HCT116 (cell line): Measurements from ENCODE around the gene DCHS1. TPM values are rescaled to one million over a fixed set of nuclear protein-coding genes. Genes with fewer than 3 reads are reported as not detected.

ENCODE experiments used
- ATAC-seq: fragments of 200-7000 bp; cut with Tn5 transposase; 2 replicates; pipeline ENCODE4 v1.9.1; 2020; ENCODE audit warnings: mild to moderate bottlenecking, moderate library complexity
- BruUV-seq: library from RNA; stranded (reverse); fragments of 400-500 nt; replicated peaks from 2 replicates; lab custom pipeline; 2021; lab: Mats Ljungman, UMichigan
- CTCF ChIA-PET: fragments of 300-600 bp; sonication (Branson Sonifier 250); formaldehyde crosslinking; loops from one replicate; lab custom pipeline; 2021; ENCODE audit warnings: antibody characterized with exemption; lab: Charles Lee
- POLR2A ChIA-PET: fragments of 300-600, 350-600 bp; sonication (Branson Sonifier 250); formaldehyde crosslinking; loops from one replicate; lab custom pipeline; 2021; ENCODE audit warnings: antibody characterized with exemption; lab: Charles Lee
- RAD21 ChIA-PET, 2 experiments: fragments of 300-600 bp; sonication (Branson Sonifier 250); formaldehyde crosslinking; loops; one replicate each; lab custom pipeline; 2023; ENCODE audit warnings: low total read pairs in 2 of 2; ENCODE audit not compliant: uncharacterized antibody in 2 of 2, unreplicated experiment in 2 of 2, low non-redundant PET in 1 of 2; lab: Charles Lee
- DNase-seq: peaks from one replicate; pipeline ENCODE4 v3.0.0-alpha.2; 2010; ENCODE audit warnings: low read depth, low spot score
- H2AFZ ChIP-seq: fragments of 200-600 bp; shearing (Covaris generic), sonication (generic); 2 replicates; pipeline ENCODE4 v1.6.1; 2017; ENCODE audit warnings: low read depth, mixed run types, mixed read lengths, antibody characterized with exemption, low read length; ENCODE audit not compliant: poor library complexity, severe bottlenecking
- H3K27ac ChIP-seq: 2 replicates; pipeline ENCODE4 v1.5.1; 2012; ENCODE audit warnings: low read depth, low read length
- H3K27me3 ChIP-seq: fragments of 200-600 bp; sonication (generic); 2 replicates; pipeline ENCODE4 v1.6.1; 2016; ENCODE audit warnings: mixed run types, low read length, mixed read lengths; ENCODE audit not compliant: insufficient read depth
- H3K36me3 ChIP-seq, 2 experiments: fragments of 200-500 bp in 1 of 2; fragments of 200-600 bp in 1 of 2; sonication (Bioruptor generic) in 1 of 2; sonication (generic) in 1 of 2; 2 replicates each; pipeline versions ENCODE4 v1.5.1 to v1.6.1; 2014 to 2016; ENCODE audit warnings: low read length in 2 of 2, inconsistent platforms in 1 of 2, mixed read lengths in 1 of 2, mixed run types in 1 of 2; ENCODE audit not compliant: insufficient read depth in 2 of 2, control insufficient read depth in 1 of 2
- H3K4me1 ChIP-seq, 2 experiments: fragments of 200-600 bp in 1 of 2; sonication (generic) in 1 of 2; 2 replicates each; pipeline versions ENCODE4 v1.5.1 to v1.6.1; 2012 to 2017; ENCODE audit warnings: low read length in 2 of 2, inconsistent platforms in 1 of 2, mild to moderate bottlenecking in 1 of 2, mixed read lengths in 1 of 2, mixed run types in 1 of 2, moderate library complexity in 1 of 2; ENCODE audit not compliant: insufficient read depth in 2 of 2, control insufficient read depth in 1 of 2
- H3K4me2 ChIP-seq: fragments of 200-600 bp; sonication (generic); 2 replicates; pipeline ENCODE4 v1.6.1; 2017; ENCODE audit warnings: mixed run types, low read length, mixed read lengths
- H3K4me3 ChIP-seq, 2 experiments: fragments of 200-600 bp in 1 of 2; sonication (generic) in 1 of 2; replicated peaks in 1 of 2; 2 replicates each; pipeline ENCODE4 v1.5.1; 2011 to 2016; ENCODE audit warnings: low read length in 2 of 2, control low read depth in 1 of 2, low read depth in 1 of 2, mild to moderate bottlenecking in 1 of 2, mixed read lengths in 1 of 2, mixed run types in 1 of 2
- H3K79me2 ChIP-seq: fragments of 200-600 bp; sonication (generic); 2 replicates; pipeline ENCODE4 v1.6.1; 2017; ENCODE audit warnings: mild to moderate bottlenecking, mixed run types, low read length, moderate library complexity, mixed read lengths; ENCODE audit not compliant: insufficient read depth
- H3K9ac ChIP-seq: fragments of 200-600 bp; sonication (generic); 2 replicates; pipeline ENCODE4 v1.6.1; 2016; ENCODE audit warnings: low read length, mixed read lengths
- H3K9me2 ChIP-seq: fragments of 200-600 bp; sonication (generic), shearing (Covaris generic); 2 replicates; pipeline ENCODE4 v1.6.1; 2017; ENCODE audit warnings: mixed run types, mild to moderate bottlenecking, moderate library complexity; ENCODE audit not compliant: insufficient read depth
- H3K9me3 ChIP-seq, 2 experiments: fragments of 200-500 bp in 1 of 2; fragments of 200-600 bp in 1 of 2; sonication (Bioruptor generic) in 1 of 2; sonication (generic) in 1 of 2; 2 replicates each; pipeline ENCODE4 v1.6.1; 2014 to 2017; ENCODE audit warnings: low read length in 2 of 2, mixed read lengths in 2 of 2, inconsistent platforms in 1 of 2, low read depth in 1 of 2, mild to moderate bottlenecking in 1 of 2, mixed run types in 1 of 2, moderate library complexity in 1 of 2; ENCODE audit not compliant: control insufficient read depth in 1 of 2, insufficient read depth in 1 of 2
- H4K20me1 ChIP-seq: fragments of 200-600 bp; sonication (generic), shearing (Covaris generic); 2 replicates; pipeline ENCODE4 v1.6.1; 2017; ENCODE audit warnings: mixed run types, mild to moderate bottlenecking, moderate library complexity; ENCODE audit not compliant: insufficient read depth
- ATF3 ChIP-seq: IDR thresholded peaks from 2 replicates; pipeline ENCODE4 v1.6.1; 2012
- CEBPB ChIP-seq: IDR thresholded peaks from 2 replicates; pipeline ENCODE4 v1.6.1; 2012; ENCODE audit warnings: low read depth
- EGR1 ChIP-seq: IDR thresholded peaks from 2 replicates; pipeline ENCODE4 v1.6.1; 2012; ENCODE audit warnings: low read depth
- ELF1 ChIP-seq: IDR thresholded peaks from 2 replicates; pipeline ENCODE4 v1.6.1; 2012; ENCODE audit warnings: low read depth, borderline replicate concordance
- EZH2 ChIP-seq: fragments of 200-600 bp; sonication (generic); IDR thresholded peaks from 2 replicates; pipeline ENCODE4 v1.6.1; 2017; ENCODE audit warnings: antibody characterized with exemption, mixed run types
- EZH2phosphoT487 ChIP-seq: fragments of 200-600 bp; IDR thresholded peaks from 2 replicates; pipeline ENCODE4 v1.6.1; 2018; ENCODE audit warnings: antibody characterized with exemption, borderline replicate concordance
- FOSL1 ChIP-seq: IDR thresholded peaks from 2 replicates; pipeline ENCODE4 v1.6.1; 2012; ENCODE audit warnings: low read depth
- JUND ChIP-seq: IDR thresholded peaks from 2 replicates; pipeline ENCODE4 v1.6.1; 2012
- POLR2A ChIP-seq: IDR thresholded peaks from 2 replicates; pipeline ENCODE4 v1.7.0; 2011; ENCODE audit warnings: borderline replicate concordance; ENCODE audit not compliant: insufficient read depth, insufficient read length; ENCODE audit errors: extremely low read depth
- POLR2AphosphoS5 ChIP-seq: IDR thresholded peaks from 2 replicates; pipeline ENCODE4 v1.6.1; 2011; ENCODE audit warnings: mild to moderate bottlenecking, low read depth, low read length, moderate library complexity
- RAD21 ChIP-seq: IDR thresholded peaks from 2 replicates; pipeline ENCODE4 v1.6.1; 2012; ENCODE audit warnings: low read depth, mild to moderate bottlenecking
- REST ChIP-seq: IDR thresholded peaks from 2 replicates; pipeline ENCODE4 v1.6.1; 2012; ENCODE audit warnings: low read depth
- SIN3A ChIP-seq: IDR thresholded peaks from 2 replicates; pipeline ENCODE4 v1.6.1; 2012; ENCODE audit warnings: low read depth
- SP1 ChIP-seq: IDR thresholded peaks from 2 replicates; pipeline ENCODE4 v1.6.1; 2012; ENCODE audit warnings: low read depth
- SRF ChIP-seq: IDR thresholded peaks from 2 replicates; pipeline ENCODE4 v1.6.1; 2012; ENCODE audit warnings: low read depth
- TCF7L2 ChIP-seq: IDR thresholded peaks from 2 replicates; pipeline ENCODE4 v1.7.0; 2011; ENCODE audit warnings: borderline replicate concordance, inconsistent platforms; ENCODE audit not compliant: insufficient read depth, insufficient read length; ENCODE audit errors: extremely low read depth
- ZFX ChIP-seq: fragments of 450-650 bp; IDR thresholded peaks from 2 replicates; pipeline ENCODE4 v1.6.1; 2017
- ZNF274 ChIP-seq: fragments of 200-500 bp; sonication (Bioruptor generic); IDR thresholded peaks from 2 replicates; pipeline ENCODE4 v1.6.1; 2014; ENCODE audit warnings: mild to moderate bottlenecking, low read depth, low read length, inconsistent platforms
- intact Hi-C: fragments of 100-400 bp; cut with micrococcal nuclease; formaldehyde crosslinking; loops from 2 replicates; pipeline ENCODE4 v1.10.0; 2022
- total RNA-seq: library from RNA; stranded (reverse); gene quantifications from one replicate; pipeline ENCODE4 v1.2.1, GENCODE V29; 2021; ENCODE audit not compliant: unreplicated experiment
- TF ChIP-seq, protein P1 (sequence below): IDR thresholded peaks from 2 replicates; pipeline ENCODE4 v1.6.1; 2011; ENCODE audit warnings: mild to moderate bottlenecking, low read length, moderate library complexity; ENCODE audit not compliant: insufficient replicate concordance; ENCODE audit errors: extremely low read depth
- TF ChIP-seq, protein P2 (sequence below): IDR thresholded peaks from 2 replicates; pipeline ENCODE4 v1.6.1; 2012

DCHS1 gene
- total RNA-seq, 1 experiment from 2014 or later = 0.30 TPM

DNA sequence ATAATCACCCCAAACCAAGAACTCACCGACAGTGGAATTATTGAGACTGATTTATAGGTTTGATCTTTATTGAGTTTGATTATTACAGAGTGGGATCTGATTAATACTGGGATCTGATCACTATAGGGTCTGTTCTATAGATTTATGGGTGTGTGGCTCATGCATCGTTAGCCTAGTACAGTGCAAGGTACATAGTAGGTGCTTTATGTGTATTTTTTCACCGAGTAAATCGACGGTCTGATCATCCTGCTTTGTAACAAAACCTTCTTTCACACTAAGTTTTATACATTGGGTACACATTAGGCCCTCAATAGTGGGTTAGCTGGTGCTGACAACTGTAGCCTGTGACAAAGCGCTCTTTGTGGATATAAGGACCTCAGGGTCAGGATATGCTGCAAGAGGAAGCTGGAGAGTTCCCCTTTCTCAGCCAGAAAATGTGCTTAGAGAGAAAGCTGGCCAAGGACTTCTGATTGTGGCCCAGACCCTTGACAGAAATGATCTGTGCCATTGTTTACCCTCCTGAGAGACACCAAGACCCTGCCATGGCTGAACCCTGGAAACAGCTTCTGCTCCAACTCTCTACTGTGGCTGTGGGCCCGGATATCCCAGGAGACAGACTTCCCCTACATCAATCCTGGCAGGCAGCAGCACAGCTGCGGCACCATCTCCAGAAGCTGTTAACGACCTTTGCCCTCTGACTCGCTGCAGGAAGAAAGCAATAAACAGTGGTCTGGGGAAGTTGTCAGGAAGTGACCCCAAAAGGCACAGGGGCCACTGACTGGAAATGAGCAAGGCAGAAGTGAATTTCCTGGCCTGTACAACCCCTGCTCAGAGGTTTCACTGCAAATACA lies 20.3 kb downstream of the DCHS1 start (continued):
- TF ChIP-seq EGR1 (no peak), ZNF274 (no peak), JUND (no peak), SRF (no peak), ZFX (no peak)

DNA sequence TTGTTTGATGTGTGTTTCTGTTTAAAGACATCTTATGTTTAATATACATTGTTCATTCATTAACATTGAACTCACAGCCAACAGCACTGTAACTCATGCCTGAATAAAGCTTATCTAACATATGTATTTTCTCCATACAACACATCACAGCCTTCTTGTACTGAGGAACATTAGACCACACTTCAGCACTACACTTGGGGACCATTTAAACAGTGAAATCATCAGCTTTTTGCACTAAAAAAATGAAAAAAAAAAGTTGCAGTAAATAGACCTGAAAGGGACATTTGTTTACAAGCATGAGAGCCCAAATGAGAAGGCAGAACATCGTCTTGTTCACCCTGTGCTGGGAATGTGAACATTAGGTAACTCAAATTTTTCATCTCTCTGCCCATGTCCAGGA lies 21.1 kb downstream of the DCHS1 start:
- Histone ChIP-seq H3K9ac (no peak overlapping the region), H3K4me1 (peaks cover 6 to 14% of the 10 kb centered on the region in 2 experiments; a peak in 3 of 4 replicates), H3K79me2 (no peaks in the 10 kb centered on the region), H3K9me3 (no peaks in the 10 kb centered on the region), H2AFZ (no peak overlapping the region), H3K4me2 (no peak overlapping the region), H3K36me3 (no peaks in the 10 kb centered on the region), H3K27me3 (no peaks in the 10 kb centered on the region), H3K27ac (no peak overlapping the region), H4K20me1 (no peaks in the 10 kb centered on the region), H3K4me3 (no peak overlapping the region), H3K9me2 (no peaks in the 10 kb centered on the region)
- ATAC-seq (no peak), DNase-seq (no peak)
- CTCF ChIA-PET = no interaction called here
- POLR2A ChIA-PET = no interaction called here
- no TSS peak for BruUV-seq
- RAD21 ChIA-PET = no interaction called here
- intact Hi-C loops = no loop called here
- TF ChIP-seq EGR1 = no peak
- TF ChIP-seq RAD21 = no peak
- TF ChIP-seq EZH2 = no peak
- TF ChIP-seq, protein P1, sequence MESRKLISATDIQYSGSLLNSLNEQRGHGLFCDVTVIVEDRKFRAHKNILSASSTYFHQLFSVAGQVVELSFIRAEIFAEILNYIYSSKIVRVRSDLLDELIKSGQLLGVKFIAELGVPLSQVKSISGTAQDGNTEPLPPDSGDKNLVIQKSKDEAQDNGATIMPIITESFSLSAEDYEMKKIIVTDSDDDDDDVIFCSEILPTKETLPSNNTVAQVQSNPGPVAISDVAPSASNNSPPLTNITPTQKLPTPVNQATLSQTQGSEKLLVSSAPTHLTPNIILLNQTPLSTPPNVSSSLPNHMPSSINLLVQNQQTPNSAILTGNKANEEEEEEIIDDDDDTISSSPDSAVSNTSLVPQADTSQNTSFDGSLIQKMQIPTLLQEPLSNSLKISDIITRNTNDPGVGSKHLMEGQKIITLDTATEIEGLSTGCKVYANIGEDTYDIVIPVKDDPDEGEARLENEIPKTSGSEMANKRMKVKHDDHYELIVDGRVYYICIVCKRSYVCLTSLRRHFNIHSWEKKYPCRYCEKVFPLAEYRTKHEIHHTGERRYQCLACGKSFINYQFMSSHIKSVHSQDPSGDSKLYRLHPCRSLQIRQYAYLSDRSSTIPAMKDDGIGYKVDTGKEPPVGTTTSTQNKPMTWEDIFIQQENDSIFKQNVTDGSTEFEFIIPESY = no peak
- TF ChIP-seq SP1 = no peak
- TF ChIP-seq POLR2A = no peak
- TF ChIP-seq POLR2AphosphoS5 = no peak
- TF ChIP-seq ELF1 = no peak
- TF ChIP-seq, protein P2, sequence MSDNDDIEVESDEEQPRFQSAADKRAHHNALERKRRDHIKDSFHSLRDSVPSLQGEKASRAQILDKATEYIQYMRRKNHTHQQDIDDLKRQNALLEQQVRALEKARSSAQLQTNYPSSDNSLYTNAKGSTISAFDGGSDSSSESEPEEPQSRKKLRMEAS = no peak
- TF ChIP-seq TCF7L2 = no peak
- TF ChIP-seq JUND = no peak
- no peak for TF ChIP-seq SIN3A
- no peak for TF ChIP-seq REST
- TF ChIP-seq ZNF274 = no peak
- TF ChIP-seq FOSL1 = no peak
- TF ChIP-seq ATF3 = no peak
- TF ChIP-seq CEBPB = no peak
- no peak for TF ChIP-seq EZH2phosphoT487
